Fibroblast of lung (primary cell): Measurements from ENCODE around the gene NSMCE3. TPM values are rescaled to one million over a fixed set of nuclear protein-coding genes. Genes with fewer than 3 reads are reported as not detected.

ENCODE experiments used
- DNase-seq, 2 donors: peaks; one replicate each; pipeline versions ENCODE4 v3.0.0 to v3.0.0-alpha.2; 2010; ENCODE audit warnings: low read depth in 2 of 2
- H2AFZ ChIP-seq: 2 replicates; pipeline ENCODE4 v1.5.1; 2012; ENCODE audit warnings: low read length, control low read depth, inconsistent platforms
- H3K27ac ChIP-seq: 2 replicates; pipeline ENCODE4 v1.5.1; 2011; ENCODE audit warnings: low read length, control low read depth; ENCODE audit not compliant: insufficient read depth
- H3K27me3 ChIP-seq: 2 replicates; pipeline ENCODE4 v1.5.1; 2011; ENCODE audit warnings: mild to moderate bottlenecking, low read length; ENCODE audit not compliant: control insufficient read depth, insufficient read depth
- H3K36me3 ChIP-seq: 2 replicates; pipeline ENCODE4 v1.5.1; 2011; ENCODE audit warnings: low read length; ENCODE audit not compliant: control insufficient read depth, insufficient read depth
- H3K4me1 ChIP-seq: 2 replicates; pipeline ENCODE4 v1.5.1; 2011; ENCODE audit warnings: low read length; ENCODE audit not compliant: control insufficient read depth, insufficient read depth; ENCODE audit errors: extremely low read depth
- H3K4me2 ChIP-seq: 2 replicates; pipeline ENCODE4 v1.5.1; 2011; ENCODE audit warnings: low read length, control low read depth; ENCODE audit not compliant: insufficient read depth; ENCODE audit errors: extremely low read depth
- H3K4me3 ChIP-seq, 4 experiments: fragments of 200-600 bp in 1 of 4; sonication (generic) in 1 of 4; replicated peaks in 1 of 4; 2 replicates each; pipeline ENCODE4 v1.5.1; 2011 to 2016; ENCODE audit warnings: low read length in 4 of 4, low read depth in 3 of 4, mild to moderate bottlenecking in 3 of 4, control low read depth in 2 of 4, inconsistent platforms in 1 of 4, mixed read lengths in 1 of 4; ENCODE audit not compliant: insufficient read depth in 1 of 4; ENCODE audit errors: control extremely low read depth in 1 of 4
- H3K79me2 ChIP-seq: 2 replicates; pipeline ENCODE4 v1.5.1; 2012; ENCODE audit warnings: mild to moderate bottlenecking, low read length, inconsistent platforms; ENCODE audit not compliant: control insufficient read depth, insufficient read depth
- H3K9ac ChIP-seq: 2 replicates; pipeline ENCODE4 v1.5.1; 2011; ENCODE audit warnings: mild to moderate bottlenecking, low read length, control low read depth; ENCODE audit not compliant: insufficient read depth
- H3K9me3 ChIP-seq: 2 replicates; pipeline ENCODE4 v1.5.1; 2012; ENCODE audit warnings: low read depth, low read length; ENCODE audit not compliant: control insufficient read depth, insufficient read depth
- H4K20me1 ChIP-seq: 2 replicates; pipeline ENCODE4 v1.5.1; 2011; ENCODE audit warnings: low read length; ENCODE audit not compliant: control insufficient read depth, insufficient read depth; ENCODE audit errors: extremely low read depth
- EZH2 ChIP-seq: IDR thresholded peaks from 2 replicates; pipeline ENCODE4 v1.5.1; 2012; ENCODE audit warnings: low read length, control low read depth, mild to moderate bottlenecking; ENCODE audit errors: missing control alignments
- polyA plus RNA-seq, 2 donors: library from polyadenylated mRNA; depleted of rRNA in 1 of 2; stranded (reverse) in 1 of 2; unstranded in 1 of 2; fragments of >200 nt; gene quantifications; 2 replicates each; pipeline ENCODE4 v1.2.1, GENCODE V29; 2011 to 2012; ENCODE audit warnings: missing spikeins in 1 of 2
- total RNA-seq: library from RNA; depleted of rRNA; stranded (reverse); fragments of >200 nt; gene quantifications from 2 replicates; pipeline ENCODE4 v1.2.1, GENCODE V29; 2014
- TF ChIP-seq, protein P1 (sequence below), 2 donors: IDR thresholded peaks in 1 of 2; conservative IDR thresholded peaks in 1 of 2; 1 replicate in 1 of 2; 2 replicates in 1 of 2; pipeline ENCODE4 v1.5.1; 2011 to 2012; ENCODE audit warnings: low read length in 2 of 2, control low read depth in 1 of 2, inconsistent platforms in 1 of 2, low read depth in 1 of 2, mild to moderate bottlenecking in 1 of 2

Gene NSMCE3
- total and polyA plus RNA-seq, 2 donors (not counting 1 experiment from before 2014, with no cell fraction given), result 7.2 to 8.8 TPM

DNA sequence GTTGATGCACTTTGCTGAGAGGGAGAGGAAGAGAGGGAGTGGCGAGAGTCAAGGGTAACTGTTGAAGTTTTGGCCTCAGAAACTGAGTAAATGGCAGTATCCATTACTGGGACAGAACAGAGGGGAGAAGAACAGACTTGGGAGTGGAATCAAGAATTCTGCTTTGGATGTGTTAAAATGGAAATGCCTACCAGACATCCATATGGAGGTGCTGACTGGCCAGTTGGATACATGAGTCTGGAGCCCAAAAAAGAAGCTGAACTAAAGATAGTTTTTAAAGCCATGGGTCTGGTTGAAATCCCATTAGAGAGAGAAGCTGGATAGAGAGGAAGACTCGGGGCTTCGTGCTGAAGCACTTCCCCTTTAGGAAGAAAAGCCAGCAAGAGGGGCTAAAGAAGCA is 35.9 kb upstream of the NSMCE3 start:
- no peaks in the 10 kb centered on the region for H3K9me3 ChIP-seq
- no peaks in the 10 kb centered on the region for H3K4me1 ChIP-seq
- TF ChIP-seq EZH2, result no peak
- TF ChIP-seq, protein P1, sequence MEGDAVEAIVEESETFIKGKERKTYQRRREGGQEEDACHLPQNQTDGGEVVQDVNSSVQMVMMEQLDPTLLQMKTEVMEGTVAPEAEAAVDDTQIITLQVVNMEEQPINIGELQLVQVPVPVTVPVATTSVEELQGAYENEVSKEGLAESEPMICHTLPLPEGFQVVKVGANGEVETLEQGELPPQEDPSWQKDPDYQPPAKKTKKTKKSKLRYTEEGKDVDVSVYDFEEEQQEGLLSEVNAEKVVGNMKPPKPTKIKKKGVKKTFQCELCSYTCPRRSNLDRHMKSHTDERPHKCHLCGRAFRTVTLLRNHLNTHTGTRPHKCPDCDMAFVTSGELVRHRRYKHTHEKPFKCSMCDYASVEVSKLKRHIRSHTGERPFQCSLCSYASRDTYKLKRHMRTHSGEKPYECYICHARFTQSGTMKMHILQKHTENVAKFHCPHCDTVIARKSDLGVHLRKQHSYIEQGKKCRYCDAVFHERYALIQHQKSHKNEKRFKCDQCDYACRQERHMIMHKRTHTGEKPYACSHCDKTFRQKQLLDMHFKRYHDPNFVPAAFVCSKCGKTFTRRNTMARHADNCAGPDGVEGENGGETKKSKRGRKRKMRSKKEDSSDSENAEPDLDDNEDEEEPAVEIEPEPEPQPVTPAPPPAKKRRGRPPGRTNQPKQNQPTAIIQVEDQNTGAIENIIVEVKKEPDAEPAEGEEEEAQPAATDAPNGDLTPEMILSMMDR (conservative IDR thresholded peaks at IDR 0.05 in 1 of 2, IDR thresholded peaks at IDR 0.05 in 1 of 2; ENCODE audit: low read depth in 1 of 2, low read length in 2 of 2), result no peak
- H3K4me3 ChIP-seq, result no peak overlapping the region
- no peak overlapping the region for H3K27ac ChIP-seq
- no peaks in the 10 kb centered on the region for H3K36me3 ChIP-seq
- no peaks in the 10 kb centered on the region for H3K79me2 ChIP-seq
- H2AFZ ChIP-seq, result no peak overlapping the region
- DNase-seq, result no peak
- H4K20me1 ChIP-seq, result no peaks in the 10 kb centered on the region
- no peaks in the 10 kb centered on the region for H3K27me3 ChIP-seq
- no peak overlapping the region for H3K9ac ChIP-seq
- no peak overlapping the region for H3K4me2 ChIP-seq

DNA sequence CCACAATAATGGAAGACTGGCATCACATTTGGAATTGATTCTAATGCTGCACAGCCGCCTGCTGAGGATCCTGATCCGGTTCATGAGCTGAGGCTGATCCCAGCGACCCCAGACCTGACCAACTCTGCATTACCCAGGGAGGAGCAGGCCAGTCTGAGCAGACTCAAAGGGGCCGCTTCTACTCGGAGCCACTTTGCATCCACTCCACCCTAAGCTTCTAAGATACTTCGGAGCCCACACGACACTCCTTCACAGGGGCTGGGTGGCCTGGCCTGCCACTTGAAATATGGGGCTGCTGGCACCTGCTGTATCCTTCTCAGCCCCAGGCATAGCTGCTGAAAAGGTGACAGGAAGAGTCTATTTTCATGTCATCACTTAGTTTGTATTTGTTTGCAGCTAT is 33.2 kb upstream of the NSMCE3 start:
- no peaks in the 10 kb centered on the region for H4K20me1 ChIP-seq
- H3K79me2 ChIP-seq, result no peaks in the 10 kb centered on the region
- no peak for TF ChIP-seq EZH2
- TF ChIP-seq, protein P1 (conservative IDR thresholded peaks at IDR 0.05 in 1 of 2, IDR thresholded peaks at IDR 0.05 in 1 of 2; ENCODE audit: low read depth in 1 of 2, low read length in 2 of 2), result no peak
- no peak overlapping the region for H3K27ac ChIP-seq
- no peaks in the 10 kb centered on the region for H3K36me3 ChIP-seq
- no peak overlapping the region for H3K4me3 ChIP-seq
- H3K9ac ChIP-seq, result no peak overlapping the region
- H3K27me3 ChIP-seq, result no peaks in the 10 kb centered on the region
- no peak overlapping the region for H2AFZ ChIP-seq
- H3K4me1 ChIP-seq, result no peaks in the 10 kb centered on the region
- no peaks in the 10 kb centered on the region for H3K9me3 ChIP-seq
- no peak for DNase-seq
- H3K4me2 ChIP-seq, result no peak overlapping the region

- no peak for DNase-seq
- Histone ChIP-seq H3K9me3 (no peaks in the 10 kb centered on the region), H4K20me1 (no peaks in the 10 kb centered on the region), H3K36me3 (no peaks in the 10 kb centered on the region), H2AFZ (no peak overlapping the region), H3K4me2 (no peak overlapping the region), H3K4me3 (no peak overlapping the region), H3K9ac (no peak overlapping the region), H3K4me1 (no peaks in the 10 kb centered on the region), H3K27ac (no peak overlapping the region), H3K27me3 (no peaks in the 10 kb centered on the region), H3K79me2 (no peaks in the 10 kb centered on the region)
- TF ChIP-seq, protein P1 (conservative IDR thresholded peaks at IDR 0.05 in 1 of 2, IDR thresholded peaks at IDR 0.05 in 1 of 2; ENCODE audit: low read depth in 1 of 2, low read length in 2 of 2), result no peak
- TF ChIP-seq EZH2, result no peak
Measured at GRCh38 chr15:29299784-29300183, 30.2 kb upstream of the NSMCE3 start.
